ENCODE results near the gene ADAMTSL3. TPM values are rescaled to one million over a fixed set of nuclear protein-coding genes. Genes with fewer than 3 reads are reported as not detected.
A peak's percentile ranks its signal among the peaks of the same experiment; 100 is the strongest.

The ADAMTSL3 gene
- polyA plus RNA-seq, 4 donors = 2.7 to 5.4 (median 3.8) TPM

DNA sequence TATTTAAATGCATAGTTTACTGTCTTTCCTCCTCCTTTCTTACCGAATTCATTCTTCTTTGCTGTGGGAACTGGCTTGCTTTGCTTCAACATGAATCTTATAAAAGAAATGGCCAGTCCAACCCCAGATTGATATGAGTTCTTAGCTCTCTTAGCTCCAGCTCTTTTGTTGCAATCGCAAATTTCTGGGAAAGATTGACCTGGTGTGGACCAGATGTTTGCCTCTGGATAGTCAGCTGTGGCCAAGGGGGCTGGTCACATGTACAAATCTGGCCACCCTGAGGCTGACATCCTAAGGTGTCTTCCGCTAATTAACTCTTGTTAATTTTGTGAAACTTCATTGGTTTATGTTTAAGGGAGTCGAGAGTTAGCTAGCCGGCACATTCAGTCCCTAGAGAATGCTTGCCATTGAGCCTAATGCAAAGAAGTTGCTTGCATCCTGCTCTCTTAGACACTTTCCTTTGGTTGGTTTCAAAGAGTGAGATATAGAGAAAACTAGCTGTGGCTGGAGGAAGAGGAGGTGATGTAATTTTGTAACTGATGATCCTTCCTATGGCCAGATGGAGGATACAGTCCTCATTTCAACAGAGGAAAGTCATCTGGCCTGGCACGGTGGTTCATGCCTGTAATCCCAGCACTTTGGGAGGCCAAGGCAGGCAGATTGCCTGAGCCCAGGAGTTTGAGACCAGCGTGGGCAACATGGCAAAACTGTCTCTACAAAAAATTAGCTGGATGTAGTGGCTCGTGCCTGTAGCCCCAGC is 162.4 kb downstream of the ADAMTSL3 start:
- no peak for DNase-seq (ENCODE audit: low read depth in 4 of 4, low spot score in 2 of 4)

- no peak for DNase-seq (ENCODE audit: low read depth in 4 of 4, low spot score in 2 of 4)
These were observed 164.7 kb downstream of the ADAMTSL3 start for GRCh38 chr15:83818591-83818990.

- no peak for DNase-seq (ENCODE audit: low read depth in 4 of 4, low spot score in 2 of 4)
These were observed 176.5 kb downstream of the ADAMTSL3 start for GRCh38 chr15:83830381-83830780.

- no peak for DNase-seq (ENCODE audit: low read depth in 4 of 4, low spot score in 2 of 4)
These were observed 179.6 kb downstream of the ADAMTSL3 start for GRCh38 chr15:83833569-83833968.

DNA sequence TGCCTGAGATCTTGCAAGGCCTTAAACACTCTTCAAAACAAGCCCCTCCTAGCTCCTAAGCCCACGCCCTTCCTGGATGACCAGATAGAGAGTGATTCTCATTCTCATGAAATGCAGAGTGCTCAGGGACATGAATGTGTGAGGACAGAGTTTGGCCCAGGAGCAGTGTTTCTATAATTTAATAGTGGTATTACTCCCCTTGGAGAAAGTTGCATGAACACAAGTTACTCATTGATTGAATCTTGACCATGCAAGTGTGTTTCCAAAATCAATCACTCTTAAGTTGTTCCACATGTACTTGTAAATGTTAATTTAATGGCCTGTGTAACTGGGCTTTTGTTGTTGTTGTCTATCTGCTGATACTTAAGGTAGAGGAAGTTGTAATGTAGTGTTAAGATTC is 181.6 kb downstream of the ADAMTSL3 start:
- no peak for DNase-seq (ENCODE audit: low read depth in 4 of 4, low spot score in 2 of 4)

DNA sequence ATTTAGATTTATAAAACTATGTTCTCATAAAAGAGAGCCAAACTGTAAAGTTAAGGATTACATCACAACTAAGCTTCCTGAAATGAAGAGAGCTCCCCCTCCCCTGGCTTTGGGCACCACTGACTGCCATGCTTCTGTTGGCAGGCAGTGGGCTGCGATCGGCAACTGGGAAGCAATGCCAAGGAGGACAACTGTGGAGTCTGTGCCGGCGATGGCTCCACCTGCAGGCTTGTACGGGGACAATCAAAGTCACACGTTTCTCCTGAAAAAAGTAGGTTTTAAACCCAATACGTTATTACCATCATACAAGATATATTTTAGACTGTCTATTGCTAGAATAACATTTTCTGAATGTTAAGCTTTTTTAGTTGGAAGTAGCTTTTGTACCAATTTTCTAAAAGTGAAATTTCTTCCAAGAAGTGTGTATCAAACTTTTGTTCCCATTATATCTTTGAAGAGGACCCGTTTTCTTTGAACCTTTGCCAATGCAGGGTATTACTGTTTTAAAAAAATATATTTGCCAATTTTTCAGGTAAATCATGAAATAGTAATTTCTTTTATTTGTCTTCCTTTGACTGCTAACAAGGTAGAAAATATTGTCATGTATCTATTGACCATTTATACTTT is 184.1 kb downstream of the ADAMTSL3 start:
- DNase-seq (ENCODE audit: low read depth in 4 of 4, low spot score in 2 of 4) = peak in 1 of 4 donors; percentile 19

DNA sequence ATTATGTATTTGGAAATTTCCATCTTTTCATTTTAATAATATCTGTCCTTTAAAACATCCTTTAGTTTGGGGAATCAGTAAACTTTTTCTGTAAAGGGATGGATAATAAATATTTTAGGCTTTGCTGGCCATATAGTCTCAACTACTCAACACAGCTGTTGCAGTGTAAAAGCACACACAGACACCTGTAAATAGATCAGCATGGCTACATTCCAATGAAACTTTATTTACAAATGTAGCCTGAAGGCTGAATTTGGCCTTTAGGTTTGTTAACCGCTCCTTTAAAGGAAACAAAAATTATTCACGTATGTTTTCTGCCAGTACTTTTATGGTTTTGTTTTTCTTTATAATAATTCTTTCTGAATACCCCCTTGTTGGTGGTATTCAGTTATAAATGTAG is 184.8 kb downstream of the ADAMTSL3 start:
- DNase-seq (ENCODE audit: low read depth in 4 of 4, low spot score in 2 of 4) = no peak

DNA sequence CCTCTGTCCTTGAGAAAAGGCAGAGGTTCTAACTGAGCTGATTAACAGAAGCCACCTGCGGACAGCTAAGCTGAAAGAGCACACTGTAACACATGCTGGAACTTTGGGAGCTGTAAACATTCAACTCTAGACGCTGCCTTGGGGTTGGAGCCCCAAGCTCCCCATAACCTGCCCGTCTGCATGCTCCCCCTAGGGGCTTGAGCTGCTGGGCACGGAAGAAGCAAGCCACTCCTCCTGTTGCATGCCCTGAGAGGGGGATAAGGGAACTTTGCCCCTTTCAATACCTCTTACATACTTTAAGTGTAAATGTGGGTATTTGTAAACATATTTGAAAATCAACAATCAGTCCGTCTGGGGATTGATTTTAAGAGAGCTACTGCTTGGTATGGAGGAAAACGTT is 188.4 kb downstream of the ADAMTSL3 start:
- DNase-seq (ENCODE audit: low read depth in 4 of 4, low spot score in 2 of 4) = no peak

DNA sequence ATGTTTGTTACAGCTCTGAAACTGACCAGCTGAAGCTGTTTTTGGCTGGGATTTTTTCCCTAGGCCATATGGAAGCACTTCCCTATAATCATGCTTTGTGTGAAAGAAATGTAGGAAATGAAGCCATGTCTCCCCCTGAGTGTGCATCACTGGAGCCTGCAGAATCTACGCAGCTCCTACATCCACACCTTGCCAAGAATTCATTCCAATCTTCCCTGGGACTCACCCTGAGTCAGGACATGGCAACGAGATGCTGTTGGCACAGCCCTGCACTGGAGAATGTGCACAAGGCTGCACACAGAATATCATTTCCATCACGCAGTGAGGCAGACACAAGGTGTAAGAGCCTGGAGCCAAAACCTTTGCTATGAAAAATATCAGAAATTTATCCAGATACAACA is 189.5 kb downstream of the ADAMTSL3 start:
- no peak for DNase-seq (ENCODE audit: low read depth in 4 of 4, low spot score in 2 of 4)

- no peak for DNase-seq (ENCODE audit: low read depth in 4 of 4, low spot score in 2 of 4)
These were observed 190.8 kb downstream of the ADAMTSL3 start for GRCh38 chr15:83844742-83845141.

- DNase-seq (ENCODE audit: low read depth in 4 of 4, low spot score in 2 of 4) = no peak
These were observed 191.3 kb downstream of the ADAMTSL3 start for GRCh38 chr15:83845230-83845629.

- no peak for DNase-seq (ENCODE audit: low read depth in 4 of 4, low spot score in 2 of 4)
These were observed 192.9 kb downstream of the ADAMTSL3 start for GRCh38 chr15:83846847-83847246.

GRCh38 chr15:83848315-83849050 is 194.6 kb downstream of the ADAMTSL3 start:
- peak in 1 of 4 donors; percentile 19 for DNase-seq (ENCODE audit: low read depth in 4 of 4, low spot score in 2 of 4)

DNA sequence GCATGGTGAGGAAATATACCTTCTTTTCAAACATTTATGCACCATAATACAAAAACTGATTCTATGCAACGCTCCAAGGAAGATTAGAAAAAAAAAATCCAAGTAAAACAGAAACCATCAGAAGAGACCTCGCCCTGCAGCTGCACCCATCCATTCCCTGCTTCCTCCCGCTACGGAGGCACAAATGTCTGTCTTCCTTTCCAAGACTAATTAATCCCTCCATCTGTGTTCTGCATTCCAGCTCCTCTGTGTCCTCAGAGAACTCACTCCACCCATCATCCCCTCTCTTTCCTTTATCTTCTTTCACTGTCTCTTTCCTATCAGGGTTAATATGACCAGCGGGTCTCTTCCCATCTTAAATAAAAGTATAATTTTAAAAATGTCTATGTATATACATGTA is 196.1 kb downstream of the ADAMTSL3 start:
- no peak for DNase-seq (ENCODE audit: low read depth in 4 of 4, low spot score in 2 of 4)

DNA sequence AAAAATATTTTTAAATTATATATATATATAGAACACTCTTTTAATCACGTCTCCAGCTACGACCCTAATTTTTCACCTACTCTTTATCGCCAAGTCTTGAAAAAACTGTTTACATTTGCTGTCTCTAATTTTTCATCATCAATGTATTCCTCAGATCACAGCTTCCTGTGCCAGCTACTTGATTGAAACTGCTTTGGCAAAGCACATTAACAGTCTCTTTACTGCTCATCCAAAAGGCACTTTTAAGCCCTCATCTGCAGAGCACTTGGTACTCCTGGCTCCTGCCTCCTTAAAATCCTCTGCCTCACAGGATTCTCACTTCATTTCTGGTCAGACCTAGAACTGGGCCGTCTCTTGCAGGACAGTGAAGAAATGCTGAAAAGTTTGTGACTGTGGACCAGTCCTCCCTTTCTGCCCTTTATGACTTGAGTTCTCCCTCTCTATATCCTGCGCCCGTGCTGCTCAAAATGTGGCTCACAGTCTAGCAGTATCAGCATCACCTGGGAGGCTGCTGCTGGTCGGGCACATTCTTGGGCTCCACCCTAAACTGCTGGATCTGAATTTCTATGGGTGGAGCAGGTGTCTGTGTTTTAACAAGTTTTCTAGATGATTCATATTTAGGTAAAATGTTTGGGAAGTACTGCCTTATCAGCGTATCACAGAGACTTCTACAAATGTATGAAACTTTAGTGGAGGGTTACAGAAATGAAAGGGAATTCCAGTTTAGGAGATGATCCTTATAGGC is 196.8 kb downstream of the ADAMTSL3 start:
- DNase-seq (ENCODE audit: low read depth in 4 of 4, low spot score in 2 of 4) = no peak

- DNase-seq (ENCODE audit: low read depth in 4 of 4, low spot score in 2 of 4) = no peak
These were observed 199.3 kb downstream of the ADAMTSL3 start for GRCh38 chr15:83853232-83853631.

- DNase-seq (ENCODE audit: low read depth in 4 of 4, low spot score in 2 of 4) = no peak
These were observed 200.4 kb downstream of the ADAMTSL3 start for GRCh38 chr15:83854321-83854720.

- DNase-seq (ENCODE audit: low read depth in 4 of 4, low spot score in 2 of 4) = no peak
These were observed 201.2 kb downstream of the ADAMTSL3 start for GRCh38 chr15:83854950-83855707.

GRCh38 chr15:83855956-83856355 is 202.0 kb downstream of the ADAMTSL3 start:
- DNase-seq (ENCODE audit: low read depth in 4 of 4, low spot score in 2 of 4) = no peak

DNA sequence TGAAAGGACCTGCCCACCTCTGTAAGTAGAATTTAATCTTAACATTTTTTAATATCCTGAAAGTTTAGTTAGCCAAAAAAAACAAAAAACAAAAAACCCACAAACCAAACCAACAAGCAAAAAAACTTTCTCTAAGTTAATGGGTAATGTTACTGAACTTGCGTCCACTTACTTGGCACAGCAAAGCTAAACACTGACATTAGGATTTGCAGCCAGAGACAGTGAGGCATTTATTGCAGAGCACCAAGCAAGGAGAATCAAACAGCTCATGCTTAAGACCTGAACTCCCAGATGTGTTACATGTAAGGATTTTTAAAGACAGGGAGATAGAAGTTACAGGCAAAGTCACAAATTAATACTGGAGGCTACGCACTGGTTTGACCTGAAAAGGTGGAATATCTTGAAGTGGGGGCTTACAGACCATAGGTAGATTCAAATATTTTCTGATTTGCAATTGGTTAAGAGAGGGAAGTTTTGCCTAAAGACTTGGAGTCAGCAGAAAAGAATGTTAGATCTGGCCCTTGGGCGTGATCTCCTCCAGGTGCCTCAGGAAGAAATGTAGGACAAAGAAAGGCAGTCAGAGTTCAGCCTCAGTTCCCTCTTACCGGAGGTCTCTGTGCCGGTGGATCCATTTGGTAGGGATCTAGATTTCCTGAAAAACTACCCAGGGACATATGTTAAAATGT is 205.0 kb downstream of the ADAMTSL3 start:
- DNase-seq (ENCODE audit: low read depth in 4 of 4, low spot score in 2 of 4) = no peak
